GM21737 (cell line): ENCODE results near the gene NFU1.

Experiments used
- ATAC-seq: cut with Tn5 transposase; IDR thresholded peaks from one replicate; pipeline ENCODE4 v1.9.1; 2021; ENCODE audit warnings: mild to moderate bottlenecking, moderate library complexity; ENCODE audit not compliant: unreplicated experiment

The NFU1 gene

DNA sequence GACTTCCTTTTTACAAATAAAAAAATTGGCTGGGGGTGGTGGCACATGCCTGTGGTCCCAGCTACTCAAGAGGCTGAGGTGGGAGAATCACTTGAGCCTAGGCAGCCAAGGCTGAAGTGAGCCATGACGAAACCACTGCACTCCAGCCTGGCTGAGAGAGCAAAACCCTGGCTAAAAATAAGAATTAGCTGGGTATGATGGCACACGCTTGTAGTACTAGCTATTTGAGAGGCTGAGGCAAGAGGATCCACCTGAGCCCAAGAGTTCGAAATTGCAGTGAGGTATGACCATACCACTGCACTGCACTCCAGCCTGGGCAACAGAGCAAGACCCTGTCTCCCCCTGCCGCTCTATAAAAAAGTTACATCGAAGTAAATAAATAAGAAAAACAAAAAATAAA lies 83.9 kb downstream of the NFU1 start:
- ATAC-seq, result no peak

DNA sequence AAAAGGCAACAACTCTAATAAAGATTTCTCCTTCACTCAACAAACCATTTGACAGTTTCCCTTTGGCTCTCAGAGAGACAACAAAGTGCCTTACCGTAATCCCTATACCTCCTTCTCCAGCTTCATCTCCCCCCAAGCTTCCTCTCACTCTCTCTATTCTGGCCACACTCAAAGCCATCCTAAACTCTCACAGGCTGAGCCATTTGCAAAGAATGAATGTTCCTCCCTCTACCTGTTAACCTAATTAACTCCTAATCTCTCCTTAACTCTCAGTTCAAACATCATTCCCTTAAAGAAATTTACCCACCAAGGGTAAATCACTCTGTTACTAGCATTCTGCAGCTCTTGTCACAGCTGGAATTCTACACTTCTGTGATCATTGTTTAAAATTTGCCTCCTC lies 88.5 kb downstream of the NFU1 start:
- ATAC-seq, result no peak
